Osteocyte (in vitro differentiated cells): ENCODE data around the gene MYBPC3. TPM values are rescaled to one million over a fixed set of nuclear protein-coding genes. Genes with fewer than 3 reads are reported as not detected.

Experiments used
- DNase-seq: peaks from one replicate; pipeline ENCODE4 v3.0.0; 2021; ENCODE audit warnings: mixed read lengths; ENCODE audit not compliant: unreplicated experiment; ENCODE audit errors: extremely low spot score
- H3K27ac Mint-ChIP-seq: one replicate; pipeline ENCODE4 v1.8.0; 2021; ENCODE audit warnings: mild to moderate bottlenecking, mixed read lengths; ENCODE audit not compliant: unreplicated experiment
- H3K27me3 Mint-ChIP-seq: one replicate; pipeline ENCODE4 v1.8.0; 2021; ENCODE audit warnings: mixed read lengths; ENCODE audit not compliant: unreplicated experiment
- H3K36me3 Mint-ChIP-seq: one replicate; pipeline ENCODE4 v1.8.0; 2021; ENCODE audit warnings: mixed read lengths; ENCODE audit not compliant: unreplicated experiment
- H3K4me1 Mint-ChIP-seq: one replicate; pipeline ENCODE4 v1.8.0; 2021; ENCODE audit warnings: mixed read lengths; ENCODE audit not compliant: unreplicated experiment
- H3K4me3 Mint-ChIP-seq: one replicate; pipeline ENCODE4 v1.8.0; 2021; ENCODE audit warnings: mild to moderate bottlenecking, moderate library complexity, mixed read lengths; ENCODE audit not compliant: unreplicated experiment
- H3K9me3 Mint-ChIP-seq: one replicate; pipeline ENCODE4 v1.8.0; 2021; ENCODE audit warnings: mixed read lengths; ENCODE audit not compliant: unreplicated experiment
- CTCF ChIP-seq: fragments of 200-600 bp; sonication (generic); IDR thresholded peaks from 2 replicates; pipeline ENCODE4 v1.5.0; 2021; ENCODE audit warnings: antibody characterized with exemption, mild to moderate bottlenecking, moderate library complexity
- total RNA-seq: library from RNA; stranded (reverse); gene quantifications from 2 replicates; pipeline ENCODE4 v1.2.1, GENCODE V29; 2021

Gene MYBPC3
- total RNA-seq, 1 donor from 2014 or later = not detected

- no peaks in the 10 kb centered on the region for H3K27me3 Mint-ChIP-seq
- H3K27ac Mint-ChIP-seq = no peak overlapping the region
- H3K4me1 Mint-ChIP-seq = peaks cover 4% of the 10 kb centered on the region
- H3K4me3 Mint-ChIP-seq = no peak overlapping the region
- no peaks in the 10 kb centered on the region for H3K9me3 Mint-ChIP-seq
- no peak for DNase-seq
- H3K36me3 Mint-ChIP-seq = no peaks in the 10 kb centered on the region
- TF ChIP-seq CTCF = no peak
Measured at GRCh38 chr11:47358731-47359051, 6.2 kb upstream of the MYBPC3 start.

GRCh38 chr11:47357985-47358730 is 5.7 kb upstream of the MYBPC3 start:
- Mint-ChIP-seq H3K36me3 (no peaks in the 10 kb centered on the region), H3K27ac (no peak overlapping the region), H3K27me3 (no peaks in the 10 kb centered on the region), H3K4me3 (no peak overlapping the region), H3K4me1 (peaks cover 4% of the 10 kb centered on the region), H3K9me3 (no peaks in the 10 kb centered on the region)
- no peak for TF ChIP-seq CTCF
- no peak for DNase-seq

- no peak overlapping the region for H3K4me3 Mint-ChIP-seq
- H3K36me3 Mint-ChIP-seq = no peaks in the 10 kb centered on the region
- H3K27me3 Mint-ChIP-seq = no peaks in the 10 kb centered on the region
- no peak for DNase-seq
- H3K4me1 Mint-ChIP-seq = peaks cover 4% of the 10 kb centered on the region
- TF ChIP-seq CTCF = no peak
- H3K9me3 Mint-ChIP-seq = no peaks in the 10 kb centered on the region
- no peak overlapping the region for H3K27ac Mint-ChIP-seq
Measured at GRCh38 chr11:47356998-47357329, 4.5 kb upstream of the MYBPC3 start.

GRCh38 chr11:47356129-47356997 is 3.9 kb upstream of the MYBPC3 start:
- Mint-ChIP-seq H3K36me3 (no peaks in the 10 kb centered on the region), H3K4me3 (no peak overlapping the region), H3K9me3 (no peaks in the 10 kb centered on the region), H3K27ac (no peak overlapping the region), H3K4me1 (peaks cover 4% of the 10 kb centered on the region), H3K27me3 (no peaks in the 10 kb centered on the region)
- DNase-seq = no peak
- no peak for TF ChIP-seq CTCF
